Measurements from ENCODE around the gene SCML2. TPM values are rescaled to one million over a fixed set of nuclear protein-coding genes. Genes with fewer than 3 reads are reported as not detected.

Gene SCML2
- 0.93 and 0.94 TPM in 2 replicates for total RNA-seq

DNA sequence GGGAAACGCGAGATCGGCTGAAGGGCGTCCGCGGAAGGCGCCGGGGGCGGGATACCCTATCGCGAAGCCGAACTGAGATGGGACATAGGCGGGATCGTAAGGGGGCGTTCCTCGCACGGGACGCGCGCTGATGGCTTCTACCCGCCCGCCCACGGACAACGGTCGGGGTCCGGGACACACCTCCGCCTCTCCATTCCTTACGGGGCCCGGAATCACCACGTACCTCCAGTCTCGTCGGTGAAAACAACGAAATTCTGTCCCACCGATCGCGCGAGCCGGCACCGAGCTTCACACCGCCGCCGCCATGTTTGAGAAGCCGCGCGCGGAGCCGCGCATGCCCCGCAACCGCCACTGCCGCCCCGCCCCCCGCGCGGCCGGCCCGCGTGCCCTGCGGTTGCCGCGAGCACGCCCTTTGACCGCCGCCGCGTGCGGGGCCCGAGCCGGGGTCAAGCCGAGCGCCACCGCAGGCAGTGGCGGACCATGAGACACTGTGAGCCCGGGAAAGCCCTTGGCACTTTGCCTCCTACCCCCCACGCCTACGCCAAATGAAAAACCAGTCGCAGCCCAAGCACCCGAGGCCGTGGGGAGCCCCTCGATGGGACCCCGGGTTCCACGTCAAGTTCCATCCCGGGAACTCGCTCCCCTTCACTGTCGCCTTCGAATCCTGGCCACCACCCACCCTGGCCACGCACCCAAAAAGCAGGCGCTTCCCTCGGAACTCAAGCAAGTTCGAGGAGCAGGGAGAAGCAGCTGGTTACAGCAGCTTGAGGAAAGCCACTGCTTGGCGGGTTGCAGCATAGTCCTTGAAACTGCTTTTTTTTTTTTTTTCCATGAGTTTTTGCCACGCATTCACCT lies at the start of gene SCML2:
Gene SCML2, minus strand, starts transcription at position 320 of the 855 bp plus-strand sequence. CDS start 20,617 bp downstream, outside the sequence.

DNA sequence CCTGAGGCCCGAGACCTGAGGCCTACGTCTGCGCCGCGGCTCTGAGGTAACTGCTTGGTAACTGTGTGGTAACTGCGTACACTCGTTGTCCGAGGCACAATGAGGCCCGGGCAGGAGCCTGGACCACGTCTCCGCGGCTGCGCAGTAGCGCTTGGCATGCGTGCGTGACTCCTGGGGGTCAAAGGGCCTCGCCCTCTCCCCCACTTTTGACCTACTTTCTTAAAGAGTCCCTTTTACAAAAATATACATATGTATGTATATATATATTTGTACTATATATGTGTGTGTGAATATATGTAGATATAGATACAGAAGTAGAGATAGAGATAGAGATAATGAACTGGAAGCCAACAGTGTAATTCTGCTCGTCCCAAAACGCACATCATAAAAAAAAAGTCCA lies 133.7 kb downstream of the SCML2 start, which contains the start of gene BEND2:
Gene BEND2, minus strand, starts transcription at position 101 of the 400 bp plus-strand sequence. CDS start 136 bp downstream, outside the sequence.

Other genes starting within 250 kb of the SCML2 start
- gene BEND2, start 133.8 kb downstream of the SCML2 start, total RNA-seq = not detected in 2 replicates
- gene CDKL5, start 70.9 kb upstream of the SCML2 start, total RNA-seq = 2.1 and 2.5 TPM in 2 replicates

All from pericardium fibroblast (primary cell).